Activated T-cell treated with anti-CD3 and anti-CD28 coated beads, Interleukin-2, amount 50 U/mL, for 4 hours (primary cell): ENCODE measurements around the gene EEA1. TPM values are rescaled to one million over a fixed set of nuclear protein-coding genes. Genes with fewer than 3 reads are reported as not detected.
A peak's percentile ranks its signal among the peaks of the same experiment; 100 is the strongest.
"Not testable (repeated sequence)": the region's sequence is repeated elsewhere in the genome, so short reads cannot be mapped to it uniquely, and the experiment has no call there.

Source experiments
- ATAC-seq, 2 donors: fragments of 200-7000 bp; cut with Tn5 transposase; one replicate each; pipeline ENCODE4 v1.10.0; 2021
- DNase-seq: peaks from one replicate; pipeline ENCODE4 v3.0.0-alpha.2; 2020
- H3K27me3 Mint-ChIP-seq: one replicate; pipeline ENCODE4 v1.8.0; 2021; ENCODE audit warnings: low read depth, mixed read lengths
- H3K36me3 Mint-ChIP-seq: one replicate; pipeline ENCODE4 v1.8.0; 2022; ENCODE audit warnings: mixed read lengths; ENCODE audit not compliant: insufficient read depth
- H3K4me1 Mint-ChIP-seq: one replicate; pipeline ENCODE4 v1.8.0; 2021; ENCODE audit warnings: low read depth, mixed read lengths
- H3K4me3 Mint-ChIP-seq: one replicate; pipeline ENCODE4 v1.8.0; 2021; ENCODE audit warnings: mild to moderate bottlenecking, moderate library complexity, mixed read lengths
- H3K9me3 Mint-ChIP-seq: one replicate; pipeline ENCODE4 v1.8.0; 2021; ENCODE audit warnings: mixed read lengths
- total RNA-seq, 3 donors: library from RNA; stranded (reverse); gene quantifications; one replicate each; pipeline ENCODE4 v1.2.1, GENCODE V29; 2021

Gene EEA1
- 10 to 100 TPM; 20.1 to 25.7 (median 23.6) TPM for total RNA-seq

DNA sequence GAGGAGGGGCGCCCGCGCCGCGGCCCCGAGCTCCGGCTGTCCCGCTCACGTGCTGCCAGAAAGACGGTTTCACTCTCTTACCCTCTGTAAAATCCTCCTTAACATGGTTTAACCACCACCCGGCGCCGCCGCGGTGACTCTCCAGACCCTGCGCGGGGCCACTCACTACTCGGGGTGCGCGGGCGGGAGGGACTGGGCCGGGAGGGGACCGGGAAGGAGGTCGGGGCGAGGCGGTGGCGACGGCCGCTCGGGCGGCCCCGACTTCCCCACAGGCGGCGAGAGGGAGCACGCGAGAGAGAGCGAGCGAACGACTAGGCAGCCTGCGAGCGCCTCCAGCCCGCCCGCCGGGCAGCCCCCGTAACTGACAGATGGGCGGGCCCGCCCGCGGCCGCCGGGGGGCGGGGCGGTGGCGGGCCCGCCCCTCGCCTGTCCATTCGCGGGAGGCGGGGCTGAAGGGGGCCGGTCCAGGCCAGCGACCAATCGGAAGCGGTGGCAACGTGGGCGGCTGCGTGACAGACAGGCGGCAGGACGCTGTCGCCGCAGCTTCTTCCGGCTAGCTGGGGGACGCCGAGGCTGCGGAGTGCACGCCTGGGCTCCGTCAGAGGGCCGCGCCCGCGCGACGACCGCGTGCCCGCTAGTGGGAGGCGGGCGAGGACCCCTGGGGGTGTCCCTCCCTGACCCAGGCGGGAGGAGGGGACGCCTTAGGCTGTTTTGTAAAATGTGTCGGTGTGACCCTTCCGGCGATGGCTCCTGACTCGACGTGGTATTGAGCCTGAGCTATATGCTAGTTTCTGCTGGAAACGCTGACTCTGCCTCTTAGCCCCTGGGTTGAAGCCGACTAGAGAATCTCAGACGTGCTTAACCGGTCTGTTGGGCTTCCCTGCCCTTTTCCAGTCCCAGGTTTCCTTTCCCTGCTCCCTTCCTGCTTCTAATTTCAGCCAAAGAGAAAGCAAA lies at the start of gene EEA1:
EEA1 (minus strand) TSS at position 334 of the 954 bp plus-strand sequence; CDS start at position 105, 229 bp downstream.
- peak; percentile 79 to 80 for ATAC-seq
- H3K4me1 Mint-ChIP-seq = peaks cover 33% of the 10 kb centered on the region
- peak within 1 kb of the TSS; percentile 87 for H3K4me3 Mint-ChIP-seq
- peaks cover 8% of the 10 kb centered on the region for H3K36me3 Mint-ChIP-seq
- no peaks in the 10 kb centered on the region for H3K9me3 Mint-ChIP-seq
- H3K27me3 Mint-ChIP-seq = no peaks in the 10 kb centered on the region
- DNase-seq = peak; percentile 95

DNA sequence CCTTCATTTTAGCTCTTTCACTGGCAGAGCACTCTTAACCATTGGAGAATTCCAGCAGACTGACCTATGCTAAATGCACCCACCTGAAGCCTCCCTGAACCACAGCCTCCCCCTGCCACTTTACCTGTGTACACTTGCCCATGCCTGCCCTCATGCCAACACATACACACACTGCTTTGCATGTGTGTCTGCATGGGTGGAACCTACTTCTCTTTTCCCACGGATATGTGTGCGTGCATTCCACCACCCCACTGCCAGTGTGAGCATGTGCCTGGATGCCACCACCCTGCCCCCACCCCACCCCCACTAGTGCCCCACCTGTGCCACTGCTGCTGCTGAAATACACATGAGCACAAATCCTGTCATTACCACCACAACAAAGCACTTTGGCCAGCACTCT lies 49.5 kb upstream of the EEA1 start:
- Mint-ChIP-seq H3K9me3 (peaks cover 17% of the 10 kb centered on the region), H3K4me1 (peaks cover 9% of the 10 kb centered on the region), H3K36me3 (peaks cover 7% of the 10 kb centered on the region), H3K27me3 (peaks cover 2% of the 10 kb centered on the region), H3K4me3 (no peak overlapping the region)
- no peak for ATAC-seq
- DNase-seq = no peak

DNA sequence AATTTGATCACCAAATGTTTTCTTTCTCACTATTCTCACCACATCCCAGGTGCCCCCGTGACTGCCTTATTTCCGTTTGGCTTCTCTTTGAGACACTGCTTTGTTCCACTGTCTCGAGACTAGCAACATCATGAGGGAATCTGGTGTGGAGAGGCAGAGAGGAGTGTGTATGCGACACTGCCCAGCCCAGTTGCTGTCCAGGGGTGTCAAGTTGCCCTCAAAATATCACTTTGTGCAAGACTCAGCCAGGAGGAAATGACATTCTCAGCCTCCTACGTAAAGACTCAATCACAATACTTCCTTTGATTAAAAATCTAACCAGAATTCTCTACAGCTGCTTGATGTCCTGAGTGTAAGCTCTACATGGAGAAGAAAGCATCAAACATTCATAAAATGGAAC lies 48.2 kb upstream of the EEA1 start:
- Mint-ChIP-seq H3K4me3 (peak overlapping the region; percentile 19), H3K4me1 (peaks cover 9% of the 10 kb centered on the region), H3K9me3 (peaks cover 17% of the 10 kb centered on the region), H3K36me3 (peaks cover 7% of the 10 kb centered on the region), H3K27me3 (peaks cover 2% of the 10 kb centered on the region)
- DNase-seq = no peak
- peak in 1 of 2 donors; percentile 7 for ATAC-seq

DNA sequence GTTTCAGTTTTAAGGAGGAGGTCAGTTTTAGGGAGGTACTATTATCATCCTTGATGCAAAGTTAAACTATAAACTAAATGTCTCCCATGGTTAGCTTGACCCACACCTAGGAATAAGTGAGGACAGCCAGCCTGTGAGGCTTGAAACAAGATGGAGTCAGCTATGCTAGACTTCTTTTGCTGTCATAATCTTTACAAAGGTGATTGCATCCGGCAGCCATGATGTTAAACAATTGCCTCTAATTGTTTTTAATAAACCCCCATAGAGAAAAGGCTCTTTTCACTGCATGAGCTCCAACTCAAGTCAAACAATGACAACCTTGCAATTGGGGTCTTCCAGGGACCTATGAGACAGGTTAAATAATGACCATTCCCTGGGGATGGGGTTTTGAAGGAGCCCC lies 45.7 kb upstream of the EEA1 start:
- no peak overlapping the region for H3K4me3 Mint-ChIP-seq
- H3K27me3 Mint-ChIP-seq = peaks cover 4% of the 10 kb centered on the region
- ATAC-seq = no peak
- peaks cover 4% of the 10 kb centered on the region for H3K9me3 Mint-ChIP-seq
- H3K36me3 Mint-ChIP-seq = peaks cover 5% of the 10 kb centered on the region
- DNase-seq = no peak
- H3K4me1 Mint-ChIP-seq = peaks cover 11% of the 10 kb centered on the region

DNA sequence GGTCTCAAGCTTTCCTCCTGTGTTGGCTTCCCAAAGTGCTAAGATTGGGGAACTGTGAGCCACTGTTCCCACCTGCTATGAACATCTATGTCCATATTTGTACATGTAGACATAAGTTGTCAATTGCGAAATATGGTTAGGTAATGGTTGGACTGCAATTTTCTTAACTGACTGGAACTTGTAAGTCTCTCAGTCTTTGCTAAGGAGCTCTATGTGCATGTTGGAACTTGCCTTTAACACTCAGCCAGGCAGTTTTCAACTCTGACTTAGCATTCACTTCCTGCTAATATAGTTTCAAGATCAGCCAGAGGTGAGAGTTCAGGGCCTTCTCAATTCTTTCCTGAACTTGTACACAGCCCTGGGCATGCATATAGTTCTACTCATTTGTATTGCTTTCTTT lies 44.5 kb upstream of the EEA1 start:
- peaks cover 4% of the 10 kb centered on the region for H3K27me3 Mint-ChIP-seq
- DNase-seq = no peak
- peaks cover 4% of the 10 kb centered on the region for H3K9me3 Mint-ChIP-seq
- no peak overlapping the region for H3K4me3 Mint-ChIP-seq
- no peak for ATAC-seq
- H3K36me3 Mint-ChIP-seq = peaks cover 5% of the 10 kb centered on the region
- H3K4me1 Mint-ChIP-seq = peaks cover 11% of the 10 kb centered on the region

DNA sequence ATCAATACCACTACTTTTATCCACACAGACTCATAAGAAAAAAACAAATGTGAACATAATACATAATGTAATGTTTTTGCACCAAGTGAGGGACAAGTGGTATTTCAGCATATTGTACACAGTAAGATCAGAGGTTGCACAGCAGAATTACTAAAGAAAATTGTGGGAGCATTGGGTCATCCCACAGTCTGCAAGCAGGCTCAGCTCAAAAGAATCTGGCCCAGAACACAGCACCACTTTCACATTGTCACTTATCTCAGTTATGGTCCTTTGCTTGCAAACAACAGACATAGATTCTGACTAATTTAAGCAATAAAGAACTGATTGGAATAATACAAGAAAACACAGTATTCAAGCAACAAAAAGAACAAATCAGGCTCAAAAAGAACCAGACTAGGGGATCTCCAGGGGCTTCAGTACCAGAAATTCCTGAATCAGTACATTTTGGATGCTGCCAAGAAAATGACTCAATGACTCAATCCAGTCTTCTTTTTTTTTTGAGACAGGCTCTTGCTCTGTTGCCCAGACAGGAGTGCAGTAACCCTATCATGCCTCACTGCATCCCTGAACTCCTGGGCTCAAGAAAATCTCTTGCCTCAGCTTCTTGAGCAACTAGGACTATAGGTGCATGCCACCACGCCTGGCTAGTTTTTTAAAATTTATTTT lies 42.9 kb upstream of the EEA1 start:
- Mint-ChIP-seq H3K9me3 (peaks cover 4% of the 10 kb centered on the region), H3K4me3 (no peak overlapping the region)
- no peak for DNase-seq

DNA sequence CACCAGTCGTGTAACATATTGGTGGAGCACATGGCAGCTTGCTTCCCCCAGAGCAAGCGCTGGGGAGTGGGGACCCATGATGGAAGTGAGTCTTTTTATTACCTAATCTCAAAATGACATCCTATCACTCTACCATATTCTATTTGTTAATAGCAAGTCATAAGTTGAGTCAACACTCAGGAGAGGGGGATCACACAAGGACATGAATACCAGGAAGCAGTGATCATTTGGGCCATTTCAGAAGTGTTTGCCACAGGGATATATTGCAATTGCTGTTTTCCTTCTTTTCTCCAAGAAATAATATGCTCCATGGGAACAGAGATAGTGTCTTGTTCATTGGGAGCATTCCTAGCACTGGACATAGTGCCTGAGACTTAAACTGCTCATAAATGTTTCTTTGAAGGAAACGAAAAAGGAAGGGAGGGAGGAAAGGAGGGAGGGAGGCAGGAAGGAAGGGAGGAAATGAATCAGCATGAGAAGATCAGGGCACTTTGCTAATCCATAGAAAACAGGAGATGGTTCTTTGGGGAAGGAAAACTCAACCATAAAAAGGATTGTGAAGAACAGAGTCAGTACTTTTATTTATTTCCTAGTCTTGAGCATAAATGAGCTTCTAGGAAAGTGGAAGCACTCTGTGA lies 39.2 kb upstream of the EEA1 start:
- no peaks in the 10 kb centered on the region for H3K36me3 Mint-ChIP-seq
- DNase-seq = no peak
- no peak for ATAC-seq

More for the DNA sequence above, 42.9 kb upstream of the EEA1 start:
- Mint-ChIP-seq H3K27me3 (peaks cover 4% of the 10 kb centered on the region), H3K4me1 (peaks cover 5% of the 10 kb centered on the region), H3K36me3 (peaks cover 5% of the 10 kb centered on the region)
- no peak for ATAC-seq

DNA sequence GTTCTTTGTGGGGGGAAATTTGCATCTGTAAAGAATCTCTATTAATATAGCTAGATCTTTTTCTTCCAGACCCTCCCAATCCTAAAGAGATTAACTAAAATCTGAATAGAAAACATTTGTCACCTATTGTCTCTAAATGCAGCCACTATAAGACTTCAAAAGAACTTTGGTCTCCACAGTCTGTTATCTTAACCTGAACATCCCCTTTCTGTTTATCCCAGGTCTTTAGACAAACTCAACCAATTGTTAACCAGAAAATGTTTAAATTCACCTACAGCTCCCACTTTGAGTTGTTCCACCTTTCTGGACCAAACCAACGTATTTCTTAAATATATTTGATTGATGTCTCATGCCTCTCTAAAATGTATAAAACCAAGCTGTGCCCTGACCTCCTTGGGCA lies 35.3 kb upstream of the EEA1 start:
- not testable (repeated sequence) for H3K4me3 Mint-ChIP-seq, DNase-seq, H3K36me3 Mint-ChIP-seq, H3K27me3 Mint-ChIP-seq, H3K9me3 Mint-ChIP-seq, H3K4me1 Mint-ChIP-seq, ATAC-seq

More for the DNA sequence above, 39.2 kb upstream of the EEA1 start:
- peaks cover 4% of the 10 kb centered on the region for H3K27me3 Mint-ChIP-seq
- H3K4me1 Mint-ChIP-seq = peaks cover 2% of the 10 kb centered on the region
- no peak overlapping the region for H3K4me3 Mint-ChIP-seq
- H3K9me3 Mint-ChIP-seq = no peaks in the 10 kb centered on the region

DNA sequence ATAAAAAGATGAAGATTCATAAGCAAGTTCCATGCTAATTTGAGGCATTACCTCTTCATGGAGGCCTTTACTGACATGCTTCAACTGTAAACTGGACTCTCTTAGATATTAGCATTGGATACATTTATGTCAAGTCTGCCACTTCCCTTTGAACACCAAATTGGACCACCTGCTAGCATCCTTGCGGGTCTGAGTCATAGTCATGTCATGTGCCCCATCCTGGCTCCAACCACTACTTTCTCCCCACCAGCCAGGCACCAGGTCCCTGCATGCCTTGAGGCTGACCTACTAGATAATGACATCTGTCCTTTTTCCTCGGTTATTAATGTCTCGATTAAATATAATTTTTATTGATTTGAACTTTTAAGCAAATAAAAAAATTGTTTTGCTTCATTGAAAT lies 32.9 kb upstream of the EEA1 start:
- DNase-seq = no peak
- no peaks in the 10 kb centered on the region for H3K4me1 Mint-ChIP-seq
- no peak for ATAC-seq
- H3K9me3 Mint-ChIP-seq = no peaks in the 10 kb centered on the region
- H3K27me3 Mint-ChIP-seq = peaks cover 2% of the 10 kb centered on the region
- no peaks in the 10 kb centered on the region for H3K36me3 Mint-ChIP-seq
- H3K4me3 Mint-ChIP-seq = no peak overlapping the region

DNA sequence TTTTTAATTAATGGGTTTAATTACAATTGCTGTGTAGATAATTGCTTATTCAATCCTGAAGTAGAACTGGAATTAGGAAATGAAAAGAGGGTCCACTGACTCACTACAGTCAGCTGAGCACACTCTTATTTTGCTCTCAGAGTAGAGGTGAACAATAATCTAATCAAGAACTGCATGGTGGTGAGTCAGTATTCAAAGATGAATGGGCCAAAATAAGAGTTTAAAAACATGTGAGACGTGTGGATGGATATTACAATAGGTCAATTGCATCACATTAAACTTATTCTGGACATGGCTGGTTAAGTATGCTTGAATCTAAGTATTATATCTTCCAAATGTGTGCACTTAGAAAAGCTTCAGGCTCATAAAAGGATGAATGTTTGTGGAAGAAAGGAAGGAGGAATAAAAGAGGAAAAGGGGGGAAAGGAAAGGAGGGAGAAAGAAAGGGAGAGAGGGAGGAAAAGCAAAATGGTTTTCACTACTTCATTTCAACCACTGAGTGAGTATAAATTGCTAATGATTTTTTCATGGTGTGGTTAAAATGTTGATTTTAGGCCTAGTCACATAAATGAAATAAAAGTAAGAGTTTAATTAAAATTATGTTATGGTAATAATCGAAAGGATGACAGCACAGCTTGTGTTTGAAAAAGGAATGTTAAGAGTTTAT lies 27.0 kb upstream of the EEA1 start:
- Mint-ChIP-seq H3K4me1 (peaks cover 2% of the 10 kb centered on the region), H3K27me3 (peaks cover under 1% of the 10 kb centered on the region), H3K4me3 (no peak overlapping the region), H3K36me3 (no peaks in the 10 kb centered on the region), H3K9me3 (peaks cover 3% of the 10 kb centered on the region)
- ATAC-seq (no peak), DNase-seq (no peak)

DNA sequence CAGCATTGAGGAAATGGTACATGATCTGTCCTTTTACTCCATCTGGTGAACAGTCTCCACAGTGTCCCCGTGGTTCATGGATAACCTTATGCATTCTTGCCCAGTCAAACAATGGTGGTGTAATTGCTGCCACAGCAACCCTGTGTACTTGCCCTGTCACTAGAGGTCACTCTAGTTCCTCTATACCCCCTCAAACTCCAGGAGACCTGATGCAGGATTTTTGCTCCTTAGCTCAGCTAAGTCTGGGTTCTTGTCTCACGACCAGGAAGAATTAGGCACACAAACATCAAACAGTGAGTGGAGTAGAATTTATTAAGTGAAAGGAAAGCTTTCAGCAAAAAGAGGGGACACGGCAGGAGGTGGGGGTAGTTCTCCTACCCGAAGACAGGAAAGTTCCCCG lies 24.7 kb upstream of the EEA1 start:
- Mint-ChIP-seq H3K4me1 (peaks cover 2% of the 10 kb centered on the region), H3K27me3 (peaks cover 4% of the 10 kb centered on the region), H3K9me3 (peaks cover 3% of the 10 kb centered on the region), H3K4me3 (no peak overlapping the region), H3K36me3 (no peaks in the 10 kb centered on the region)
- ATAC-seq = no peak
- no peak for DNase-seq

DNA sequence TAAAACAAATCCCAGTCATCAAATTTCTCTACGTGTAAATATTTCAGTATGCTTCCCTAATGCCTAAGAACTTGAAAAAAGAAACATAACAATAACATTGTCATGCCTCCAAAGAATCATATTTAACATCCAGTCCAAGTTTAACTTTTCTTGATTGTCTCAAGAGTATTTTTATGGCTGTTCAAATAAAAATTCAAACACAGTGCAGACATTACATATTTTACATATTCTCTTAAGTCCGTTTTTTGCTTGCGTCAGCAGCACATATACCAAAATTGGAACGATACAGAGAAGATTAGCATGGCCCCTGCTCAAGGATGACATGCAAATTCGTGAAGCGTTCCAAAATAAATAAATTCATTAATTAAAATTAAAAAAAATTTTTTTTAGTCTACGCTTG lies 23.3 kb upstream of the EEA1 start:
- H3K4me1 Mint-ChIP-seq = peaks cover 2% of the 10 kb centered on the region
- H3K36me3 Mint-ChIP-seq = no peaks in the 10 kb centered on the region

DNA sequence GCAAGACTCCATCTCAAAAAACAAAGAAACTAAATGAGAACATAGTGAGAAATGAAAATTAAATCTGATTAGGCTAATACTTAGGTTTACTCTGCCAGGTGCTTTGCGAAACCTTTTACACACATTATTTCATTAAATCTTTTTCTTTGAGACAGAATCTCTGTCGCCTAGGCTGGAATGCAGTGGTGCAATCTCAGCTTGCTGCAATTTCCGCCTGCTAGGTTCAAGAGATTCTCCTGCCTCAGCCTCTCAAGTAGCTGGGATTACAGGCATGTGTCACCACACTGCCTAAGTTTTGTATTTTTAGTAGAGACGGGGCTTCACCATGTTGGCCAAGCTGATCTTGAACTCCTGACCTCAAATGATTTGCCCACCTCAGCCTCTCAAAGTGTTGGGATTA lies 21.9 kb upstream of the EEA1 start:
- Mint-ChIP-seq H3K27me3 (peaks cover 4% of the 10 kb centered on the region), H3K36me3 (no peaks in the 10 kb centered on the region), H3K4me3 (no peak overlapping the region), H3K9me3 (peaks cover 7% of the 10 kb centered on the region), H3K4me1 (no peaks in the 10 kb centered on the region)
- ATAC-seq (no peak), DNase-seq (no peak)

More for the DNA sequence above, 23.3 kb upstream of the EEA1 start:
- no peak overlapping the region for H3K4me3 Mint-ChIP-seq
- ATAC-seq = no peak
- peaks cover 7% of the 10 kb centered on the region for H3K9me3 Mint-ChIP-seq
- DNase-seq = no peak
- peaks cover 4% of the 10 kb centered on the region for H3K27me3 Mint-ChIP-seq

DNA sequence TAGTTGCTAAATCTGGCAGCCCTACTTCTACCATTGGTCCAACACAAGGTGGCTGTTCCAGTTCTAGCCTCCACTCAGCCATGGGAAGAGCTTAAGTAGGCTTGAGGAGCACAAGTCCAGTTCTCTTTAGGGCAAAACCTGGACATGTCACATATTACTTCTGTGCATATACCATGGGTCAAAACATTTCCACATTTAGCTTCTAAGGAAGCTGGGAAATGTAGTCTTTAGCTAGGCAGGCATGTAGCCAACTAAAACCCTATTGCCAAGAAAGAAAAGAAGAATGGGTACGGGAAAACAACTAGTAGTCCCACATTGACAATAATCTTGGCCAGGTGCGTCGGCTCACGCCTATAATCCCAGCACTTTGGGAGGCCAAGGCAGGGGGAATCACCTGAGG lies 20.9 kb upstream of the EEA1 start:
- no peak for DNase-seq
- Mint-ChIP-seq H3K9me3 (peaks cover 7% of the 10 kb centered on the region), H3K36me3 (no peaks in the 10 kb centered on the region), H3K4me3 (no peak overlapping the region), H3K4me1 (no peaks in the 10 kb centered on the region), H3K27me3 (peaks cover 4% of the 10 kb centered on the region)
- ATAC-seq = no peak
